Measurements from ENCODE around the gene PHC3.

- no peak for TF ChIP-seq PATZ1 (CRISPR knock-in tag; IDR thresholded peaks at IDR 0.05; ENCODE audit: borderline replicate concordance)
- TF ChIP-seq RARB (CRISPR knock-in tag; IDR thresholded peaks at IDR 0.05) = no peak
- TF ChIP-seq CREB5 (CRISPR knock-in tag; IDR thresholded peaks at IDR 0.05; ENCODE audit: low read depth) = no peak
- no peak for TF ChIP-seq PPARA (CRISPR knock-in tag; IDR thresholded peaks at IDR 0.05; ENCODE audit: borderline replicate concordance)
- no peak for TF ChIP-seq ZFP30 (CRISPR knock-in tag; IDR thresholded peaks at IDR 0.05)
- no peak for TF ChIP-seq GLIS3 (CRISPR knock-in tag; IDR thresholded peaks at IDR 0.05)
- TF ChIP-seq OSR1 (CRISPR knock-in tag; IDR thresholded peaks at IDR 0.05) = no peak
- no peak for TF ChIP-seq TSHZ2 (CRISPR knock-in tag; IDR thresholded peaks at IDR 0.05)
- no peak for TF ChIP-seq SNAI2 (CRISPR knock-in tag; IDR thresholded peaks at IDR 0.05)
Measured at GRCh38 chr3:170044795-170045244, 136.7 kb downstream of the PHC3 start.

Data from SK-N-SH treated with all-trans-retinoic acid at 6 μM for 48 hours (cell line).